K562 (cell line): Measurements from ENCODE around the gene GRM2.

Source experiments
- GATA2 ChIP-seq: sonication (generic); formaldehyde crosslinking; IDR thresholded peaks from 2 replicates; pipeline ENCODE4 v1.4.0; 2020; ENCODE audit warnings: mild to moderate bottlenecking, missing genetic modification reagents
- L3MBTL2 ChIP-seq: fragments of 450-650 bp; IDR thresholded peaks from 2 replicates; pipeline ENCODE4 v1.6.1; 2016; ENCODE audit warnings: mild to moderate bottlenecking, moderate library complexity
- ZNF395 ChIP-seq: fragments of 200-800 bp; sonication (Bioruptor generic); IDR thresholded peaks from 2 replicates; pipeline ENCODE4 v1.6.1; 2017; ENCODE audit warnings: missing genetic modification characterization, missing compliant biosample characterization
- TF ChIP-seq, protein P1 (sequence below): fragments of 250-450 bp; sonication (Bioruptor Pico); IDR thresholded peaks from 2 replicates; pipeline ENCODE4 v1.8.0; 2022; ENCODE audit warnings: moderate library complexity, mild to moderate bottlenecking, inconsistent platforms

GRCh38 chr3:51703761-51704510, 2.9 kb upstream of the GRM2 start:
- no peak for TF ChIP-seq L3MBTL2
- TF ChIP-seq, protein P1, sequence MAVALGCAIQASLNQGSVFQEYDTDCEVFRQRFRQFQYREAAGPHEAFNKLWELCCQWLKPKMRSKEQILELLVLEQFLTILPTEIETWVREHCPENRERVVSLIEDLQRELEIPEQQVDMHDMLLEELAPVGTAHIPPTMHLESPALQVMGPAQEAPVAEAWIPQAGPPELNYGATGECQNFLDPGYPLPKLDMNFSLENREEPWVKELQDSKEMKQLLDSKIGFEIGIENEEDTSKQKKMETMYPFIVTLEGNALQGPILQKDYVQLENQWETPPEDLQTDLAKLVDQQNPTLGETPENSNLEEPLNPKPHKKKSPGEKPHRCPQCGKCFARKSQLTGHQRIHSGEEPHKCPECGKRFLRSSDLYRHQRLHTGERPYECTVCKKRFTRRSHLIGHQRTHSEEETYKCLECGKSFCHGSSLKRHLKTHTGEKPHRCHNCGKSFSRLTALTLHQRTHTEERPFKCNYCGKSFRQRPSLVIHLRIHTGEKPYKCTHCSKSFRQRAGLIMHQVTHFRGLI (CRISPR knock-in tag): no peak
- no peak for TF ChIP-seq GATA2 (CRISPR knock-in tag)
- no peak for TF ChIP-seq ZNF395 (CRISPR knock-in tag)
